ENCODE data around the gene GPR78.

GPR78 gene

GRCh38 chr4:8600266-8600665 is 20.1 kb downstream of the GPR78 start:
- DNase-seq (ENCODE audit: low spot score): no peak

GRCh38 chr4:8600686-8601085 is 20.5 kb downstream of the GPR78 start:
- no peak for DNase-seq (ENCODE audit: low spot score)

GRCh38 chr4:8601086-8601485 is 20.9 kb downstream of the GPR78 start:
- no peak for DNase-seq (ENCODE audit: low spot score)

GRCh38 chr4:8601556-8601955 is 21.4 kb downstream of the GPR78 start:
- DNase-seq (ENCODE audit: low spot score): no peak

GRCh38 chr4:8602686-8603430 is 22.7 kb downstream of the GPR78 start:
- no peak for DNase-seq (ENCODE audit: low spot score)

GRCh38 chr4:8603931-8604330 is 23.7 kb downstream of the GPR78 start:
- DNase-seq (ENCODE audit: low spot score): no peak

DNA sequence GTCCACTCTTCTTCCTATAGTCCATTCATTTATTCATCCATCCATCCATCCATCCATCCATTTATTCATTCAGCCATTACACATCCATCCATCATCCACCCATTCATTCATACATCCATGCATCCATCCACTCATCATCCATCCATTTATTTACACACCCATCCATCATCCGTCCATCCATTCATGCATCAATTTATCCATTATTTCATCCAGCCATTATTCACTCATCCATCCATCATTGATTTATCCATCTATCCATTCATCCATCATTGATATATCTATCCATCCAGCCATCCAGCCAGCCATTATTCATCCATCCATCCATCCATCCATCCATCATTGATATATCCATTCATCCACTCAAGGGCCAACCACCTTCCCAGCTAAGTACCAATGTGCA is 25.1 kb downstream of the GPR78 start:
- no peak for DNase-seq (ENCODE audit: low spot score)

- DNase-seq (ENCODE audit: low spot score): no peak
These were observed 26.3 kb downstream of the GPR78 start for GRCh38 chr4:8606476-8606875.

DNA sequence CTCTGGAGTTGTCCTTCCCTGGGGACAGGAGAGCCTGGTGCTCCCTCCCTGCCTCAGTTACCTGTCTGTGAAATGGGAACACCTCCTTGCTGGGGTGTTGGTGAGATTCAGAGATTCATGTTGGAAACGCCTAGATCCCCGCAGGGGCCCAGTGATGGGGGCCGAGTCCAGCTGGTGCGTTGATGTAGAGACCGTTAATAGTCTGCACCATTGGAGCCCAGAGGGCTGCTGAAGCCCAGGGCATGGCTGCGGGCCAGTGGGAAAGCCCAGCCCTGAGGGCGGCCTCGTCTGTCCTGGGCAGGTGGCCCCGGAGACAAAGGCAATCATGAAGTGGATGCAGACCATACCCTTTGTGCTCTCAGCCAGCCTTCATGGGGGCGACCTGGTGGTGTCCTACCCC is 26.8 kb downstream of the GPR78 start:
- DNase-seq (ENCODE audit: low spot score): no peak

DNA sequence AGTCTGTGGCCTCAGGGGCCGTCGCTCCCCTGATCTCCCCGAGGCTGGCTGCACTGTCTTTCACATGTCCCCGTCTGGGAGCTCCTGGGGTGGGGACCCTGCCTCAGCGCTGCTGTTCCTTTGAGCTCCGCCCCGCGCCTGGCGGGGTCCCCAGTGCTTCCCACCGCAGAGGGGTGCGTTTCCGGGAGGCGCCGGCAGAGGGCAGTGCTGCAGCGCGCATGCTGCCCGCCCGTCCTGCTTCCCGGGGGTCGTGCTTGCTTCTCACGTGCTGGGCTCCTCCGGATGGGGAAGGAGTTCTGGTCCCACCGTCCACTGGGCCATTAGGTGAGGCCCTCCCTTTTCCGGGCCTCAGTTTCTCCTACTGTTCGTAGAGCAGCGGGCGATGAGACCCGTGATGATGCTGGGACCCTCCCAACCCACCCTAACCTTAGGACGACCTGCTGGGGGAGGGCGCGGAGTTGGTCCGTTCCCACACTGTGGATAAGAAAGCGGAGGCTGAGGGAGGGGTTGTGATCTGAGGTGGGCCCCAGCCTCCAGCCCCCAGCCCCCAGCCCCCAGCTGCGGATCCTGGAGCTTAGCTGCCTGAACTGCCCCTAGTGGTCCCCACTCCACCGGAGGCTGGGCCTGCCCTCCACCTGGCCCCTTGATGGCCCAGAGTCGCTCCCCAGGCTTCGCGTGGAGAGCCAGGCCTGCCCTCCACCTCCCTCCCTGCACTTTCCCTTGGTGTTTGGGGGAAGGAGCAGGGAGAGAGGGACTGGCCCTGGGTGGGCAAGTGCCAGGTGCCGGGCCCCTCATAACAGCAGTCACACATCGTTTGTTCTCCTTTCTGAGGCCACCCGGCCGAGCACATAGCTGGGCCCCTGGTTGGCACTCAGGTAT is 27.6 kb downstream of the GPR78 start:
- no peak for DNase-seq (ENCODE audit: low spot score)

DNA sequence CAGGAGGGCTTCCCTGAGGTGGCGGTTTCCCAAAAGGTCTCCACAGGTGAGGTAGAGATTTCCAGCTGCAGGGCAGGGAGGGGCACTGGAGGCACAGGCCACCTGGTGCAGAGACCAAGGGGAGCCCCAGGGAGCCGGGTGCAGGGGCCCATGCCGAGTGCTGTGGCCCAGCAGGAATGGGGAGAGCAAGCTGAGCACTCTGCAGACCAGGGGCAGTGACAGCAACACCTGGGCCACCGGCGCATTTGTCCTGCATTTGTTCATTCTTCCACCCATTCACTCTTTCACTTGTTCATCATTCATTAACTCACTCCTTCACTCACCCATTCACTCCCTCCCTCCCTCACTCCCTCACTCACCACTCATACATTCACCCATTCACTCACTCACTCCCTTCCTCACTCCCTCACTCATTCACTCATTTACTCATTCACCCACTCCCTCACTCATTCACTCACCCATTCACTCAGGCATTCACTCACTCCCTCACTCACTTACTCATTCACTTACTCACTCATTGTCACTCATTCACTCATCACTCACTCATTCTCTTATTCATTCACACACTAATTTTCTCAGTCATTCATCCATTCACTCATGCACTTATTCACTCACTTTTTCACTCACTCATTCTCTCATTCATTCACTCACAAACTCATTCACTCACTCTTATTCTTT is 28.7 kb downstream of the GPR78 start:
- no peak for DNase-seq (ENCODE audit: low spot score)

DNA sequence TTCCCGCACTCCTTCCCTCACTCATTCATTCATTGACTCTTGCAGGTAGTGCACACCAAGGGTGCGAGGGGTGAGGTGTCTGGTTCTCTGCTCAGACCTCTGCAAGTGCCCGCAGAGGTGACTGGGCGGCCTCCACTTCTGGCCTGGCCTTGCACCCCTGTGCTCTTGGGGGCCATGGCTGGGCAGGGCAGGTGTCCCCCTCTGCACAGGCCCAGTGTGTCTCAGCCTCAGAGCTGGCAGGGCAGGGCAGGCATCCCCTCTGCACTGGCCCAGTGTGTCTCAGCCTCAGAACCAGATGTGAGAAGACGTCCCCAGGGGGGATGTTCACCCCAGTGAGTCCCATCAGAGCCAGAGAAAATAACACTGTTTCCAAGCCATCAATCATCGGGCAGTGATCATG is 29.2 kb downstream of the GPR78 start:
- DNase-seq (ENCODE audit: low spot score): no peak

GRCh38 chr4:8609824-8610350 is 29.7 kb downstream of the GPR78 start:
- DNase-seq (ENCODE audit: low spot score): no peak

DNA sequence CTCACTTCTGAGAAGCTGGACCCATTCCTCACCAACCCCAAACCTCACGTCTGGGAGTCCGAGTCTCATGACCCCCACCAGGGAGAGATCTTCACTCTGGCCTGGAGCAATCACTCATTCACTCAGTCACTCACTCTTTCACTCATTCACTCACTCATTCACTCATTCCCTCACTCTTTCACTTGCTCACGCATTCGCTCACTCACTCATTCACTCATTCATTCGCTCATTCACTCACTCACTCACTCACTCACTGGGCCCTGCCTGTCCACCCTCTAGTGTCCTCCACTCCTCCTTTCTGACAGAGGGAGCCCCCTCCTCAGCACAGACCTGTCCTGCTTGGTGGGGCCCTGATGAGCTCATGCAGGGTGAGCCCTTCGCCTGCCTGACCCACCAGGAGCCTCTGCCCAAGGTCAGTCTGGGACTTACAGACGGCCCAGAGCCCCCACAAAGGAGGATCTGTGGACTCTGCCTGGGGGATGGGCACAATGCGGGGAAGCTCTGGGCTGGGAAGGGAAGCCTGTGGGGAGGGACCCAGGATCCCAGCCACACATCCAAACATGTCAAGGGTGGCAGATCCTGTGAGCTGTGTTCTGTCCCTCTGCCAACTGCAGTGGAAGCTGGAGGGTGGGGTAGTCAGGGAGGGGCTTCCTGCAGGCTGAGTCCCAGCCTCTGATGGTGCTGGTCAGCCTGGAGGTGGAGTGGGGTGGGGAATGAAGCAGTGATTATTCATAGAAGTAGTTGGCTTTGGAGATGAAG is 30.8 kb downstream of the GPR78 start:
- DNase-seq (ENCODE audit: low spot score): no peak

GRCh38 chr4:8612646-8613045 is 32.5 kb downstream of the GPR78 start:
- DNase-seq (ENCODE audit: low spot score): no peak

GRCh38 chr4:8613421-8614364 is 33.5 kb downstream of the GPR78 start:
- no peak for DNase-seq (ENCODE audit: low spot score)

DNA sequence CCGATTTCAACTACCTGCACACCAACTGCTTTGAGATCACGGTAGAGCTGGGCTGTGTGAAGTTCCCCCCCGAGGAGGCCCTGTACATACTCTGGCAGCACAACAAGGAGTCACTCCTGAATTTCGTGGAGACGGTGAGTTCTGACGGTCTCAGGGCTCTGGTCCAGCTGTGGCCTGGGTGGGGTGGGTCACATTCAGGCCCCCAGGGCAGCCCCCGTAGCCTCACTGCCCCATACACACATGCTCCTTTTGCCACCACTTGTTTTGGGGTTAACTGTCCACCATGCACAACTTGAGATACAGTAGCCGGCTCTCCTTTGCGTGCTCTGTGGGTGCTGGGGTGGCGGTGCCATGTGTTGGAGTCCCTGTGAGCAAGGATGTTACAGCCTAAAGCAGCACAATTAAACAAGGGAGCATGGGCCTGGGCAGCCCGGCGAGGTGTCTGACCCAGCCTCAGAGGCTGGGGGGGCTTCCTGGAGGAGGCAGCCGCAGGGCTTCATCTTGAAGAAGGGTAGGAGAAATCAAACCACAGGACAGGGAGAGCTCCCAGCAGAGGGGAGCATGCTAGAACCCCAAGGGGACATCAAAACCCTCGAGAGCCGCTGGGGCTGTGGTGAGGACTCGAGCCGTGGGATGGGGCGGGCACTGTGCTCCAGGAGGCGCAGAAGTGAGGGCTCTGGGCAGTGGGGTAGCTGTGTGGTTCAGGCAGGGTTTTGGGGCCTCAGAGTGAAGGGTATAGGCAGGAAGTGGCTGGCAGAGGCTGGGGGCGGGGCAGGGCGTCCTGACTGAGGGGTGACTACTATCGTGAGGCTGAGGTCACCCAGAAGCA is 34.4 kb downstream of the GPR78 start:
- no peak for DNase-seq (ENCODE audit: low spot score)

DNA sequence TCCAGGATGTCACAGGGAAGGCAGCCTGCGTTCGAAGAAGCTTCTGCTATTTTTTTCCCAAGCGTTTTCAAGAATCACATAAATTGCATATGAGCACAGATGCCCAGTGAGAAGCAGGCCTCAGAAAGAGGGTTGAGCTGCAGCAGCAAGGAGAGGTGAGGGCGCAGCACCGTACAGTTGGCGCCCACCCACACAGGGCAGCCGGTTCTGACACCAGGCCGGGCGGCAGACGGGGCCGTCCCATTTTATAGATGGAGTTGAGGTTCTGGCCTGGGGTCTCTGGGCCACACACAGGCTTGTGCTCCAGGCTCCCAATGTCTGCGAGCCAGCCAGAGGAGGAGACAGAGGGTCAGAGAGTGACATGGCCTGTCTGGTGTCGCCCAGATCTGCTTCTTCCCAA is 35.2 kb downstream of the GPR78 start:
- DNase-seq (ENCODE audit: low spot score): no peak

- DNase-seq (ENCODE audit: low spot score): no peak
These were observed 36.0 kb downstream of the GPR78 start for GRCh38 chr4:8615921-8616787.
